Cardiac fibroblast (primary cell): ENCODE results near the gene ATP11A.

Experiments used
- DNase-seq, 2 donors: peaks; one replicate each; pipeline versions ENCODE4 v3.0.0 to v3.0.0-alpha.2; 2010; ENCODE audit warnings: low read depth in 2 of 2
- H3K4me3 ChIP-seq, 2 donors: replicated peaks in 1 of 2; 1 replicate in 1 of 2; 2 replicates in 1 of 2; pipeline ENCODE4 v1.5.1; 2011; ENCODE audit warnings: low read depth in 2 of 2, low read length in 2 of 2, mild to moderate bottlenecking in 2 of 2, moderate library complexity in 1 of 2
- TF ChIP-seq, protein P1 (sequence below): IDR thresholded peaks from one replicate; pipeline ENCODE4 v1.5.1; 2011; ENCODE audit warnings: low read depth, mild to moderate bottlenecking, low read length, inconsistent platforms

Gene ATP11A

GRCh38 chr13:112719016-112719415 lies 29.2 kb downstream of the ATP11A start:
- H3K4me3 ChIP-seq: no peak overlapping the region
- TF ChIP-seq, protein P1, sequence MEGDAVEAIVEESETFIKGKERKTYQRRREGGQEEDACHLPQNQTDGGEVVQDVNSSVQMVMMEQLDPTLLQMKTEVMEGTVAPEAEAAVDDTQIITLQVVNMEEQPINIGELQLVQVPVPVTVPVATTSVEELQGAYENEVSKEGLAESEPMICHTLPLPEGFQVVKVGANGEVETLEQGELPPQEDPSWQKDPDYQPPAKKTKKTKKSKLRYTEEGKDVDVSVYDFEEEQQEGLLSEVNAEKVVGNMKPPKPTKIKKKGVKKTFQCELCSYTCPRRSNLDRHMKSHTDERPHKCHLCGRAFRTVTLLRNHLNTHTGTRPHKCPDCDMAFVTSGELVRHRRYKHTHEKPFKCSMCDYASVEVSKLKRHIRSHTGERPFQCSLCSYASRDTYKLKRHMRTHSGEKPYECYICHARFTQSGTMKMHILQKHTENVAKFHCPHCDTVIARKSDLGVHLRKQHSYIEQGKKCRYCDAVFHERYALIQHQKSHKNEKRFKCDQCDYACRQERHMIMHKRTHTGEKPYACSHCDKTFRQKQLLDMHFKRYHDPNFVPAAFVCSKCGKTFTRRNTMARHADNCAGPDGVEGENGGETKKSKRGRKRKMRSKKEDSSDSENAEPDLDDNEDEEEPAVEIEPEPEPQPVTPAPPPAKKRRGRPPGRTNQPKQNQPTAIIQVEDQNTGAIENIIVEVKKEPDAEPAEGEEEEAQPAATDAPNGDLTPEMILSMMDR: no peak
- no peak for DNase-seq

GRCh38 chr13:112719556-112719955 lies 29.7 kb downstream of the ATP11A start:
- no peak overlapping the region for H3K4me3 ChIP-seq
- TF ChIP-seq, protein P1: no peak
- DNase-seq: no peak

GRCh38 chr13:112720251-112720650 lies 30.4 kb downstream of the ATP11A start:
- H3K4me3 ChIP-seq: no peak overlapping the region
- TF ChIP-seq, protein P1: no peak
- DNase-seq: no peak

DNA sequence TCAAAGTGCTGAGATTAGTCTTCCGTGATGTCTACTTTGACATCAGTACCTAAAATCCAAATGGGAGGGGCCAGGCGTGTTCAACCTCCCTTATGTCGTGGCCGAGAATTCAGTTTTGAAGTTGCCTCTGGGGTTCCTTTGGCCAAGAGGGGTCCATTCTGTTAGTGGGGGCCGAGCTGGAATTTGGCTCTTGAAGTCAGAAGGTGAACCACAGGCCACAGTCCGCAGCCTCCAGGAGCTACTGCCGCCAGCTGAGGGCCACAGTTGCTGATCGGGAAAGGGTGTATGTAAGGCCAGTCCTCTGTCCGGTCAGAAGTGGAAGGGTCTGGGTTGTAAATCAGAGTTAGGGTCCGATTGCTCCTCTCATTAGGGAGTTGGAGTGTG lies 31.0 kb downstream of the ATP11A start:
- no peak for DNase-seq
- no peak overlapping the region for H3K4me3 ChIP-seq
- TF ChIP-seq, protein P1: no peak

DNA sequence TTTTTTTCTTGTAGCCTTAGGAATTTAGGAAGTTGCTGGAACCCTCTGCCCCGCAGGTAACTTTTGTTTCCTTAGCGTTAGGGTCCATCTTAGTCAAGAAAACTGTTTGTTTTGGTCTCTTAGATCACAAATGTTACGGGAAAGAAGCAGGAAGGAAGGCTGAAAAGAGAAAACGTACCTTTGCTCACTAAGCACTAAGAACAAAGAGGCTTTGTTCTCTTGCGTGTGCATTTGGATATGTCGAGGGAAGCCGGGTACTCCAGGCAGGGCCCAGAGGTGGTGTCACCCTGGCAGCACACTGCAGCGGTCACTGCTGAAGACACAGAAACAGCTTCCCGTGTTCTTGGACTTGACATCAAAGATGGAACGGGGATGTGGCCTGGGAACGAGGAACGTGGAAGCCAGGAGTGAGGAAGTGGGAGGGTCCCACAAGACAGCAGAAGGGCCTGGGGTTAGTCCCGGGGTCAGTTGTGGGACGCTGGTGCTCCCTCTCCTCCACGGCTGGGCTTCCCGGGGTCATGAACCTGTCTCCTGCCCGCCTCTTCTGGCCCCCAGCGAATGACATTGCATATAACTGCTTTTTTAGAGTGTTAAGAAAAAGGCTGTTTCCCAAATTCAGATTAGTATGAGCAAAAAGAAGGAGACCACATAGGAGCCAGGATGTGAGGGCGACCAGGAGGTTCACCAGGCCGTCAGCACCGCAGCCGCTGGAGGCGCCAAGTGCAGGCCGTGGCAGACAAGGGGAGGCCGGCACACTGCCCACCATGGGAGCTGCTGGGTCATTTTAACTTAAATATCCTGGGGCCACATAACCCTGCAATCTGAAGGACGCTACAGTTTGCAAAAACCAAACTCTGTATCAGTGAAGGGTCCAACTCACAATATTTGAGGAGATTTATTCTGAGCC lies 31.6 kb downstream of the ATP11A start:
- TF ChIP-seq, protein P1: no peak
- no peak for DNase-seq
- no peak overlapping the region for H3K4me3 ChIP-seq

GRCh38 chr13:112722433-112723263 lies 32.8 kb downstream of the ATP11A start:
- TF ChIP-seq, protein P1: no peak
- peak; percentile 57 to 95 for DNase-seq
- H3K4me3 ChIP-seq: no peak overlapping the region
